Jurkat, Clone E6-1 (cell line): ENCODE measurements around the gene FBXW4.

Source experiments
- DNase-seq: peaks from one replicate; pipeline ENCODE4 v3.0.0-alpha.2; 2011; ENCODE audit warnings: low read depth, low spot score
- H3K4me3 ChIP-seq: 2 replicates; pipeline ENCODE4 v1.5.1; 2011; ENCODE audit warnings: mild to moderate bottlenecking, low read length, control low read depth, moderate library complexity

Gene FBXW4

DNA sequence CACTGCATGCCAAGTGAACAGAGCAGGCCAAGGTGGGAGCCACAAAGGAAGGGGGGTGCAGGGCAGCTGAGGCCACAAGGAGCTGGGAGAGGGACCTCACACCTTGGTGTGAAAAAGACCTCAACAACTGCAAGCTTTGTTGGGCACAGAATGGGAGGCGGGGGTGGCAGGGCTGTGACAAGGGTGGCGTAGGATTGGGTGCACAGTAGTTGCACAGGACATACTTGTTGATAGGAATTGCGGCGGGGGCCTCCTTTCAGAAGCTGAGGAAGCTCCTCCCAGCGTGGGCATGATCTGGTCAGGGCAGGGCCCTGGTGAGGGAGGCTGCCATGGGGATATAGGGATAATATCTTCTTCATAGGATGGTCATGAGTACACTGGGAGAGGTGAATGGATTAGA lies 132.7 kb downstream of the FBXW4 start:
- H3K4me3 ChIP-seq = no peak overlapping the region
- DNase-seq = no peak

- no peak overlapping the region for H3K4me3 ChIP-seq
- DNase-seq = no peak
Observed at GRCh38 chr10:101561068-101561915, 133.7 kb downstream of the FBXW4 start.
